Fibroblast of mammary gland (primary cell): Measurements from ENCODE around the gene PEX3.
A peak's percentile ranks its signal among the peaks of the same experiment; 100 is the strongest.

Source experiments
- DNase-seq: peaks from one replicate; pipeline ENCODE4 v3.0.0-alpha.2; 2010; ENCODE audit warnings: low read depth
- H3K4me3 ChIP-seq: 2 replicates; pipeline ENCODE4 v1.5.1; 2011; ENCODE audit warnings: low read depth, mild to moderate bottlenecking, low read length, moderate library complexity; ENCODE audit not compliant: control insufficient read depth
- TF ChIP-seq, protein P1 (sequence below): conservative IDR thresholded peaks from 2 replicates; pipeline ENCODE4 v1.5.1; 2011; ENCODE audit warnings: low read depth, low read length, inconsistent platforms; ENCODE audit not compliant: control insufficient read depth, insufficient read depth

The PEX3 gene

DNA sequence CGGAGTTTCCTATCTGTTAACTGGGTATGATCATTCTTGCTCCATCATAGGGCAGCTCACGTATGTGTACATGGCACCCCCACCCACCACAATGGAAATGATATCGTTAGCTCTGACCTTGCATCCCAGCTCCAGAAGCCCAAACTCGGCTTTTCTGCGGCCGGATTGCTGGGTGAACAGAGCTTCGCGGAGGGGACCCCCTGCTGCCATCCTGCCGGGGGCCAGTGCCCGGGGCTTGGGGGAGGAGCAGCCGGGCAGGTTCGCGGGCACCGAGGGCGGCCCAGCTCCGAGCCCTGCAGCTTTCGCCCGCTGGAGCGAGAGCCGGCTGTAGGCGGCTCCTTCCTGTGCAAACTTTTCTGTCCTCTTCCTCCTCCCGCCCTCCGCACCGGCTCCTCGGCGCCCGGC, 85.9 kb downstream of the PEX3 start:
- H3K4me3 ChIP-seq = peak overlapping the region; percentile 45
- TF ChIP-seq, protein P1, sequence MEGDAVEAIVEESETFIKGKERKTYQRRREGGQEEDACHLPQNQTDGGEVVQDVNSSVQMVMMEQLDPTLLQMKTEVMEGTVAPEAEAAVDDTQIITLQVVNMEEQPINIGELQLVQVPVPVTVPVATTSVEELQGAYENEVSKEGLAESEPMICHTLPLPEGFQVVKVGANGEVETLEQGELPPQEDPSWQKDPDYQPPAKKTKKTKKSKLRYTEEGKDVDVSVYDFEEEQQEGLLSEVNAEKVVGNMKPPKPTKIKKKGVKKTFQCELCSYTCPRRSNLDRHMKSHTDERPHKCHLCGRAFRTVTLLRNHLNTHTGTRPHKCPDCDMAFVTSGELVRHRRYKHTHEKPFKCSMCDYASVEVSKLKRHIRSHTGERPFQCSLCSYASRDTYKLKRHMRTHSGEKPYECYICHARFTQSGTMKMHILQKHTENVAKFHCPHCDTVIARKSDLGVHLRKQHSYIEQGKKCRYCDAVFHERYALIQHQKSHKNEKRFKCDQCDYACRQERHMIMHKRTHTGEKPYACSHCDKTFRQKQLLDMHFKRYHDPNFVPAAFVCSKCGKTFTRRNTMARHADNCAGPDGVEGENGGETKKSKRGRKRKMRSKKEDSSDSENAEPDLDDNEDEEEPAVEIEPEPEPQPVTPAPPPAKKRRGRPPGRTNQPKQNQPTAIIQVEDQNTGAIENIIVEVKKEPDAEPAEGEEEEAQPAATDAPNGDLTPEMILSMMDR = no peak
- DNase-seq = peak; percentile 24

DNA sequence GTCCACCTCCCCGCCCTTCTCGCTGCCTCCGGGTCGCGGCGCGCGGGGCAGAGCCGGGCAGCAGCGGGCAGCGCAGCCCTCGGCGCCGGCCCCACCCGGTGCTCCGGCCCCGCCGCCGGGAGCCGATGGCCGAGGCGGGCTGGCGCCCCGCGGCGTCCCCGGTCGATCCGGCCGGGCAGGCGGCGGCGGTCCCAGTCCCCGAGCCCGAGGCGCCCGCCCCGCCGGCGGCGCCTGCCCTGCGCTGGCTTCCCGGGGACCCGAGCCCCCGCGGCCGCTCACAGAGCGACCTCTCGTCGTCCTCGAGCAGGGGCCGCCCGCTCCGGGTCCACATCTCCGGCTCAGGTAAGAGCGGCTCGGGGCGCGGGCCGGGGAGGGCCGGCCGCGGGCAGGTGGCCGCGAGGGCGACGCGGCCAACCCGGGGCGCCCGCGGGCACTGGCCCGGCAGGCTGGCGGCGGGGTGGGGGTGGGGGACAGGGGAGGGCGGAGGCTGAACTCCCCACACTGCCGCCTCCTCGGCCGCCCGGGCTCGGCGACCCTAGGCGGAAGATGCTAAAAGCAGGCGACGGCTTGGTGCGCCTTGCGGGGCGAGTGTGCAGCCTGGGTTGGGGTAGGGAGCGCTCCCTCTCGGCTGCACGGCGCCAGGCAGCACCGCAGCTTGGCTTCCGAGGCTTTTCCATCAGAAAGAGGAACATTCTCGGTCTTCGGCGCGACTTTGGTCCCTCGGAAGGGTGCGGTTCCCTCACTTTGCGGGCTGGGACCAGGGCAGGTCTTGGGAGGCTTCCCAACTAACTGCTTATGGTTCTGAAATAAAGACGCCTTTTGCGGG, 86.5 kb downstream of the PEX3 start:
- TF ChIP-seq, protein P1 = peak; percentile 47
- peak; percentile 52 for DNase-seq
- H3K4me3 ChIP-seq = peak overlapping the region; percentile 64

DNA sequence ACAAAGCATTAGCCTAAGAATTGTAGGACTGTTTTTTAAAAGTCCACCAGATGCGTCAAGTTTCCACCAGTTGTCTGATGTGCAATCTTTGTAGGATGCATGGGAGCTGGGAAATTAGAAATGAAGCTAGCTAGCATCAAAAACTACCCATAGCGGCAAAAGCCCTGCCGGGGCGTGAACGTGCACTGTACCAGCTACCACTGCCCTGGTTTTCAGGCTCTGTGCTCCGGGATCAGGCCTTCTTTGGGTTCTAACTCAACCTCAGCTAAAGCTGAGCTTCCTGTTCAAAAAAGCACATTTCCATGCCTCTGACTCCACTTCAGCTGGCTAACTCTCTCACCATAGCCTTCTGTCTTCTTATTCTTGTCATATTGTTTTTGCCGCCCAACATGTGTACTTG, 87.8 kb downstream of the PEX3 start:
- no peak overlapping the region for H3K4me3 ChIP-seq
- DNase-seq = no peak
- TF ChIP-seq, protein P1 = no peak

DNA sequence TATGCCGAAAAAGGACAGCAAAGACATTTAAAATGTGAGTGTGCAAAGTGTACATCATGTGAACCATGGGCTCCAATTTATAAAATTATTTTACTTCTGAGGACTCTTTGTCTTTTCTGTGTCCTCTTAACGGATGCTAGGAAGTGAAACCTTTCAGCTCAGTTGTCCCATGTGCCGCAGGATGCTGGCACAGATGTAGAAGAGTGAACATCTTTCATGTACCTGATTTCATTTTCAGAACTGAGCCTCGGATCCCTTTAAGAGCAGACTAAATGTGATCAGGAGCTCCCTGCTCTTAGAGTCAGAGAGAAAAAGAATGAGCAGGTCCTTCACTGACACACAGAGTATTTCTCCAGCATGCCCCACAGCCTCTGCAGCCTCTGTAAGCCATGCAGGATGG, 88.5 kb downstream of the PEX3 start:
- DNase-seq = no peak
- TF ChIP-seq, protein P1 = no peak
- H3K4me3 ChIP-seq = no peak overlapping the region

DNA sequence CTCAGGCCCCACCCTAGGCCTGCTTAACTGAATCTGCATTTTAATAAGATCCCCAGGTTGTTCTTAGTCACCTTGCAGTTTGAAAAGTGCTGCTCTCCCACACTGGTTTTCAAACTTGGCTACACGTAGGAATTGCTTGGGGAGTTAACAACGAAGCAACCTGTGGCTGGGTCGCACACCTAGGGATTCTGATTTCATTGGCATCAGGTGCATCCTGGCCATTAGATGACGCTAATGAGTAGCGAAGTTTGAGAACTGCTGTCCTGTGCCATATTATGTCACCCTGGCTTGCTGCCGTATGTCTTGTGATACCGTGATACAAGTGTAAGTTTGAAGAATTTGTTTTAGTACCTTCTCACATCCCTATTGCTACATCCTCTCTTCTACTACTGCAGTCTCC, 89.1 kb downstream of the PEX3 start:
- TF ChIP-seq, protein P1 = no peak
- DNase-seq = no peak
- H3K4me3 ChIP-seq = no peak overlapping the region

DNA sequence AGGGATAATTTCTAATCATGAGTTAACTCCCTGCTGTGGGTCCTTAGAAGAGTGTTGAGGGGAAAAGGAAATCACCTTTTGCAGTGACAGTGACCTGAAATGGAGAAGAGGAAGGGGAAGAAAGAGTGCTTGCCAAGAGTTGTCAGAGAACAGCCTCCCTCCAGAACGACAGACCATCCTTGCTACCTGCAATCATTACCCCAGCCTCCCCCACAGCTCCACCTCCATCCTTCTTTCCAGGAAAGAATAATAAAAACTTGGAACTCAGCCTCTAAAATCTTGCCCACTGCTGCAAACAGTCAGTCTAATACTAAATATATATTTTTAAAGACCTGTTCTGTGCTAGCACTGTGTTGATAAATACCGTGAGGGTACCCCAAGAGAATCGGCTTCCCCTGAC, 89.6 kb downstream of the PEX3 start:
- TF ChIP-seq, protein P1 = no peak
- H3K4me3 ChIP-seq = no peak overlapping the region
- DNase-seq = no peak
